ENCODE results near the gene APOL2.

GRCh38 chr22:36227396-36227795, 11.9 kb downstream of the APOL2 start:
- TF ChIP-seq CTCF (IDR thresholded peaks at IDR 0.05) (no peak), POLR2A (IDR thresholded peaks at IDR 0.05) (no peak)
